OCI-LY3 (cell line): Measurements from ENCODE around the gene LGALS1.

Experiments
- H2AFZ ChIP-seq: fragments of 200-600, 300-600 bp; shearing (Covaris generic); 2 replicates; pipeline ENCODE4 v1.6.0; 2014; ENCODE audit warnings: antibody characterized with exemption, low read depth, low read length
- H3K27ac ChIP-seq: fragments of 200-600, 300-600 bp; sonication (generic); 2 replicates; pipeline ENCODE4 v1.5.1; 2014; ENCODE audit warnings: mild to moderate bottlenecking, low read length, moderate library complexity, mixed read lengths
- H3K27me3 ChIP-seq: fragments of 200-600, 300-600 bp; sonication (generic); 2 replicates; pipeline ENCODE4 v1.6.1; 2014; ENCODE audit warnings: low read depth, low read length, mixed read lengths
- H3K36me3 ChIP-seq: fragments of 200-600, 300-600 bp; sonication (generic); replicated peaks from 2 replicates; pipeline ENCODE3; 2014; ENCODE audit warnings: low read depth, low read length, mixed read lengths
- H3K4me1 ChIP-seq: fragments of 300-600, 200-600 bp; sonication (generic); 2 replicates; pipeline ENCODE4 v1.6.1; 2014; ENCODE audit warnings: low read length, mixed read lengths
- H3K4me2 ChIP-seq: fragments of 200-600, 300-600 bp; sonication (generic); 2 replicates; pipeline ENCODE4 v1.6.1; 2014; ENCODE audit warnings: low read length, mixed read lengths
- H3K4me3 ChIP-seq: fragments of 300-600, 200-600 bp; sonication (generic); 2 replicates; pipeline ENCODE4 v1.5.1; 2014; ENCODE audit warnings: antibody characterized with exemption, mild to moderate bottlenecking, low read length, moderate library complexity
- H3K79me2 ChIP-seq: fragments of 300-600, 200-600 bp; shearing (Covaris generic); 2 replicates; pipeline ENCODE4 v1.6.1; 2014; ENCODE audit warnings: mild to moderate bottlenecking, low read length, mixed read lengths
- H3K9ac ChIP-seq: fragments of 300-600, 200-600 bp; shearing (Covaris generic); 2 replicates; pipeline ENCODE4 v1.6.0; 2014; ENCODE audit warnings: mild to moderate bottlenecking, low read length, moderate library complexity
- H3K9me3 ChIP-seq: fragments of 200-600, 300-600 bp; shearing (Covaris generic); 2 replicates; pipeline ENCODE4 v1.6.1; 2014; ENCODE audit warnings: low read length, mixed read lengths; ENCODE audit not compliant: insufficient read depth
- H4K20me1 ChIP-seq: fragments of 200-600, 300-600 bp; sonication (generic); 2 replicates; pipeline ENCODE4 v1.6.1; 2016; ENCODE audit warnings: low read length, mixed read lengths; ENCODE audit not compliant: insufficient read depth
- CTCF ChIP-seq: fragments of 200-600, 300-600 bp; sonication (generic); IDR thresholded peaks from 2 replicates; pipeline ENCODE4 v1.5.1; 2014; ENCODE audit warnings: antibody characterized with exemption, low read length, low read depth
- EZH2phosphoT487 ChIP-seq: fragments of 200-600 bp; shearing (Covaris generic); IDR thresholded peaks from 2 replicates; pipeline ENCODE4 v1.6.1; 2018; ENCODE audit warnings: antibody characterized with exemption, mixed run types, low read depth

The LGALS1 gene

DNA sequence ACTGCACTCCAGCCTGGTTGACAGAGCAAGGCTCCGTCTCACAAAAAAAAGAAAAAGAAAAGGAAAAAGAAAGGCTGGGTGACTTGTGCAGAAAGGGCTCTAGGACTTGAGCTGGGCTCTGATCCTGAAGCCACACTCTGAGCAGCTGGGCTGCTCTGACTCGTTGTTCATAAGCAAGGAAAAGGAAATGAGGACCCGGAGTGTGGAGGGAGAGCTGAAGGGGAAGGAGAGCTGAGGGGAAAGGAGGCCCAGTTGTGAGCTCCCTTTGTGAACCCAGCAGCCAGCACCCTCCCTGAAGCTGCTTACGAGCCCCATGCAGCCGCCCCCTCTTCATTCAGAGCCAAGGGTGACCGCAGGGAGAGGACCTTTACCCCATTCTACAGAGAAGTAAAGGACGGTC is 48.3 kb upstream of the LGALS1 start:
- peak overlapping the region; percentile 6; the same call in 1 of the 2 replicates for H3K4me3 ChIP-seq
- no peaks in the 10 kb centered on the region for H4K20me1 ChIP-seq
- H3K4me1 ChIP-seq = peaks cover 65% of the 10 kb centered on the region

GRCh38 chr22:37627545-37627944 is 47.9 kb upstream of the LGALS1 start:
- Histone ChIP-seq H3K4me1 (peaks cover 69% of the 10 kb centered on the region), H3K27ac (peak overlapping the region; percentile 95), H3K9me3 (no peaks in the 10 kb centered on the region), H3K4me2 (peak overlapping the region; percentile 72), H4K20me1 (no peaks in the 10 kb centered on the region), H3K4me3 (peak overlapping the region; percentile 6; the same call in 1 of the 2 replicates), H2AFZ (no peak overlapping the region), H3K27me3 (no peaks in the 10 kb centered on the region), H3K79me2 (no peaks in the 10 kb centered on the region; the same call in 1 of the 2 replicates), H3K9ac (peak overlapping the region; percentile 84), H3K36me3 (peaks cover 14% of the 10 kb centered on the region)
- TF ChIP-seq CTCF = no peak
- no peak for TF ChIP-seq EZH2phosphoT487

More for the DNA sequence above, 48.3 kb upstream of the LGALS1 start:
- no peaks in the 10 kb centered on the region for H3K9me3 ChIP-seq
- H3K79me2 ChIP-seq = no peaks in the 10 kb centered on the region; the same call in 1 of the 2 replicates
- no peak overlapping the region for H2AFZ ChIP-seq
- H3K4me2 ChIP-seq = peak overlapping the region; percentile 72
- H3K36me3 ChIP-seq = peaks cover 12% of the 10 kb centered on the region
- peak overlapping the region; percentile 95 for H3K27ac ChIP-seq
- no peaks in the 10 kb centered on the region for H3K27me3 ChIP-seq
- peak overlapping the region; percentile 84 for H3K9ac ChIP-seq
- no peak for TF ChIP-seq CTCF
- TF ChIP-seq EZH2phosphoT487 = no peak

- no peak overlapping the region for H2AFZ ChIP-seq
- peaks cover 75% of the 10 kb centered on the region for H3K4me1 ChIP-seq
- H3K9ac ChIP-seq = no peak overlapping the region
- no peaks in the 10 kb centered on the region; the same call in 1 of the 2 replicates for H3K79me2 ChIP-seq
- no peaks in the 10 kb centered on the region for H3K9me3 ChIP-seq
- H4K20me1 ChIP-seq = no peaks in the 10 kb centered on the region
- no peak overlapping the region for H3K27ac ChIP-seq
- TF ChIP-seq EZH2phosphoT487 (no peak), CTCF (no peak)
- H3K4me2 ChIP-seq = no peak overlapping the region
- no peaks in the 10 kb centered on the region for H3K27me3 ChIP-seq
- no peak overlapping the region for H3K4me3 ChIP-seq
- peaks cover 14% of the 10 kb centered on the region for H3K36me3 ChIP-seq
Measured at GRCh38 chr22:37628830-37629229, 46.6 kb upstream of the LGALS1 start.

GRCh38 chr22:37629928-37630327 is 45.5 kb upstream of the LGALS1 start:
- H2AFZ ChIP-seq = no peak overlapping the region
- H3K9me3 ChIP-seq = no peaks in the 10 kb centered on the region
- H3K27ac ChIP-seq = no peak overlapping the region
- H3K9ac ChIP-seq = no peak overlapping the region
- TF ChIP-seq CTCF (no peak), EZH2phosphoT487 (no peak)
- H3K27me3 ChIP-seq = no peaks in the 10 kb centered on the region
- H3K36me3 ChIP-seq = peaks cover 14% of the 10 kb centered on the region
- peaks cover 75% of the 10 kb centered on the region for H3K4me1 ChIP-seq
- no peak overlapping the region for H3K4me2 ChIP-seq
- H4K20me1 ChIP-seq = no peaks in the 10 kb centered on the region
- no peak overlapping the region for H3K4me3 ChIP-seq
- H3K79me2 ChIP-seq = no peaks in the 10 kb centered on the region; the same call in 1 of the 2 replicates
